NT2/D1 (cell line): Measurements from ENCODE around the gene AP1S1.

ENCODE experiments used
- YY1 ChIP-seq: IDR thresholded peaks from 2 replicates; pipeline ENCODE4 v1.6.1; 2011; ENCODE audit not compliant: insufficient read length, insufficient read depth
- ZNF274 ChIP-seq: IDR thresholded peaks from 2 replicates; pipeline ENCODE4 v1.6.1; 2011; ENCODE audit warnings: mild to moderate bottlenecking, low read depth, low read length

DNA sequence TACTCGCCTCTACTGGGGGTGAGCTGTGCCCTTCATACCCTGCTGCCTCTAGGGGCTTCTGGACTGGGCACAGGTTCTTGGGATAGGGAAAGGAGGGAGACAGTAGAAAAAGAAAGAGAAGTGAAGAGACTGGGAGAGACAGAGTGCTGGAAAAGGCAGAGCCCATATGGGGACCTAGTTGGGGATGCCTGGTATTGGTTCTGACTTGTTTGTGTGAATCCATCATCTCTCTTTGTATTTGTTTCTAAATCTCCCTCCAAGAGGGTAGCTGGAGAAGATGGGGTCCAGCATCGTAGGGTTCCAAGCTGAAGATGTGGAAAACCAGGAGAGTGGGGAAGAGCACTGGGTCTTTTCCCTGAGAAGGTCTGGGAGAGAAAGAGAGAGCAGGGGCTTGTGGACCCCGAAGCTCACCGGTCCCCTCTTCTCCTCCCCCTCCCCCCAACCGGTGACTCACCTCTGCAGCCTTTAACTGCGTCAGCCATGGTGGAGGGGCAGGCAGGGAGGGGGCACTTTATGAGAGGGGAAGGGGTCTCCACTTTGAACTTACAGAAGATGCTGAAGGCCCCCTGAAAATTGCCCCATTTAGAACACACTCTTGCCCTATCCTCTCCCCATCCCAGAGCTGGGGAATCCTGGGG lies 14.3 kb downstream of the AP1S1 start:
- no peak for TF ChIP-seq YY1
- TF ChIP-seq ZNF274 = no peak
